ENCODE data around the gene NDUFS2. TPM values are rescaled to one million over a fixed set of nuclear protein-coding genes. Genes with fewer than 3 reads are reported as not detected.

NDUFS2 gene
- total RNA-seq, 2 experiments from 2014 or later, result 62.9 to 72.1 TPM

DNA sequence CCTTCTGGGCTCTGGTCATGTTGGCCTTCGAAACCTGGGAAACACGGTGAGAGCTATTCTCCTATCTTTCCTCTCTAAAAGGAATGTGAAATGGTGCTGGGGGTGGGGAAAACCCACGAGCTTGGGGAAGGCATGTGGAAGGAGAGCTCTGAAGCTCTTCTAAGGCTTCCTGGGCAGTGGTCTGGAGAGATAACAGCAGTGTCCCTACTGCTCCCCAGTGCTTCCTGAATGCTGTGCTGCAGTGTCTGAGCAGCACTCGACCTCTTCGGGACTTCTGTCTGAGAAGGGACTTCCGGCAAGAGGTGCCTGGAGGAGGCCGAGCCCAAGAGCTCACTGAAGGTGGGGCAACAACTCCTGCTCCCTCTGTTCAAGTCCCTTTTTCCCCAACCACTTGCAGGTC, 40.1 kb upstream of the NDUFS2 start:
- POLR2A ChIA-PET, result interaction anchor here (0.6 kb wide), 1 partner anchor 32 kb away, joined by 3 read pairs; no protein-coding TSS in a partner anchor
- TF ChIP-seq, protein P1, sequence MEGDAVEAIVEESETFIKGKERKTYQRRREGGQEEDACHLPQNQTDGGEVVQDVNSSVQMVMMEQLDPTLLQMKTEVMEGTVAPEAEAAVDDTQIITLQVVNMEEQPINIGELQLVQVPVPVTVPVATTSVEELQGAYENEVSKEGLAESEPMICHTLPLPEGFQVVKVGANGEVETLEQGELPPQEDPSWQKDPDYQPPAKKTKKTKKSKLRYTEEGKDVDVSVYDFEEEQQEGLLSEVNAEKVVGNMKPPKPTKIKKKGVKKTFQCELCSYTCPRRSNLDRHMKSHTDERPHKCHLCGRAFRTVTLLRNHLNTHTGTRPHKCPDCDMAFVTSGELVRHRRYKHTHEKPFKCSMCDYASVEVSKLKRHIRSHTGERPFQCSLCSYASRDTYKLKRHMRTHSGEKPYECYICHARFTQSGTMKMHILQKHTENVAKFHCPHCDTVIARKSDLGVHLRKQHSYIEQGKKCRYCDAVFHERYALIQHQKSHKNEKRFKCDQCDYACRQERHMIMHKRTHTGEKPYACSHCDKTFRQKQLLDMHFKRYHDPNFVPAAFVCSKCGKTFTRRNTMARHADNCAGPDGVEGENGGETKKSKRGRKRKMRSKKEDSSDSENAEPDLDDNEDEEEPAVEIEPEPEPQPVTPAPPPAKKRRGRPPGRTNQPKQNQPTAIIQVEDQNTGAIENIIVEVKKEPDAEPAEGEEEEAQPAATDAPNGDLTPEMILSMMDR (conservative IDR thresholded peaks at IDR 0.05; ENCODE audit: low read length), result no peak
- TF ChIP-seq EZH2phosphoT487 (IDR thresholded peaks at IDR 0.05; ENCODE audit: borderline replicate concordance, low read depth, low read length), result no peak
- no peaks in the 10 kb centered on the region for H3K9me3 ChIP-seq (ENCODE audit: low read length)
- BruUV-seq (replicated peaks), result no TSS peak
- H3K36me3 ChIP-seq (ENCODE audit: insufficient read depth, low read length), result peaks cover 40% of the 10 kb centered on the region; the same call in 1 of the 2 replicates
- H3K79me2 ChIP-seq (ENCODE audit: insufficient read depth, low read depth, low read length), result peaks cover 4% of the 10 kb centered on the region; the same call in 1 of the 2 replicates
- no peak overlapping the region for H3K27ac ChIP-seq (ENCODE audit: low read depth, low read length, poor library complexity, severe bottlenecking)
- no peak for DNase-seq (ENCODE audit: low spot score)
- no peak overlapping the region for H2AFZ ChIP-seq (ENCODE audit: low read length)
- H3K9me2 ChIP-seq (ENCODE audit: insufficient read depth, low read length), result no peaks in the 10 kb centered on the region
- peaks cover 27% of the 10 kb centered on the region for H3K4me1 ChIP-seq (ENCODE audit: insufficient read depth, low read length, poor library complexity, severe bottlenecking)
- CTCF ChIA-PET (ENCODE audit: unreplicated experiment), result no interaction called here
- intact Hi-C loops (cut with micrococcal nuclease; ENCODE audit: unreplicated experiment), result no loop called here
- no peak overlapping the region for H3K4me3 ChIP-seq (ENCODE audit: low read depth, low read length, poor library complexity, severe bottlenecking)
- no peaks in the 10 kb centered on the region for H4K20me1 ChIP-seq (ENCODE audit: insufficient read depth, low read length)
- no peak overlapping the region for H3K4me2 ChIP-seq (ENCODE audit: low read length)

GRCh38 chr1:161162806-161163205, 39.4 kb upstream of the NDUFS2 start:
- H3K9me3 ChIP-seq (ENCODE audit: low read length), result no peaks in the 10 kb centered on the region
- H3K4me3 ChIP-seq (ENCODE audit: low read depth, low read length, poor library complexity, severe bottlenecking), result no peak overlapping the region
- peaks cover 31% of the 10 kb centered on the region for H3K4me1 ChIP-seq (ENCODE audit: insufficient read depth, low read length, poor library complexity, severe bottlenecking)
- peaks cover 4% of the 10 kb centered on the region; the same call in 1 of the 2 replicates for H3K79me2 ChIP-seq (ENCODE audit: insufficient read depth, low read depth, low read length)
- no peaks in the 10 kb centered on the region for H4K20me1 ChIP-seq (ENCODE audit: insufficient read depth, low read length)
- no peaks in the 10 kb centered on the region for H3K9me2 ChIP-seq (ENCODE audit: insufficient read depth, low read length)
- TF ChIP-seq, protein P1 (conservative IDR thresholded peaks at IDR 0.05; ENCODE audit: low read length), result no peak
- TF ChIP-seq EZH2phosphoT487 (IDR thresholded peaks at IDR 0.05; ENCODE audit: borderline replicate concordance, low read depth, low read length), result no peak
- no peak for DNase-seq (ENCODE audit: low spot score)
- no peak overlapping the region for H3K4me2 ChIP-seq (ENCODE audit: low read length)
- H2AFZ ChIP-seq (ENCODE audit: low read length), result no peak overlapping the region
- H3K36me3 ChIP-seq (ENCODE audit: insufficient read depth, low read length), result peaks cover 33% of the 10 kb centered on the region; the same call in 1 of the 2 replicates
- H3K27ac ChIP-seq (ENCODE audit: low read depth, low read length, poor library complexity, severe bottlenecking), result no peak overlapping the region
- ChIA-PET CTCF (ENCODE audit: unreplicated experiment) (no interaction called here), POLR2A (no interaction called here)
- intact Hi-C loops (cut with micrococcal nuclease; ENCODE audit: unreplicated experiment), result no loop called here
- BruUV-seq (replicated peaks), result no TSS peak

DNA sequence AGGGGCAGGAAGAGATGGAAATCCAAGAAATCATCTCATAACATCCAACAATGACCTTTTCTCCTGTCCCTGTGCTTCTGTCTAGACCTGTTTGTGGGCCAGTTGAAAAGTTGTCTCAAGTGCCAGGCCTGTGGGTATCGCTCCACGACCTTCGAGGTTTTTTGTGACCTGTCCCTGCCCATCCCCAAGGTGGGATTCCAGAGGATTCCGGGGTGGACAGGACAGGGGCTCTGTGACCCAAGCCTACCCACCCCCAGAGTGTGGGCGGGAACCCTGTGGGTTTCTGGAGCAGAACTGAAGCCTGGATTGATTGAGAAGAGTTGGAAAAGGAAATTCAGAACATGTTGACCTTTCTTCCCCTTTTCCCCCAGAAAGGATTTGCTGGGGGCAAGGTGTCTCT, 38.4 kb upstream of the NDUFS2 start:
- TF ChIP-seq, protein P1 (conservative IDR thresholded peaks at IDR 0.05; ENCODE audit: low read length), result no peak
- TF ChIP-seq EZH2phosphoT487 (IDR thresholded peaks at IDR 0.05; ENCODE audit: borderline replicate concordance, low read depth, low read length), result no peak
- Histone ChIP-seq H3K27ac (ENCODE audit: low read depth, low read length, poor library complexity, severe bottlenecking) (no peak overlapping the region), H3K79me2 (ENCODE audit: insufficient read depth, low read depth, low read length) (peaks cover 4% of the 10 kb centered on the region; the same call in 1 of the 2 replicates), H4K20me1 (ENCODE audit: insufficient read depth, low read length) (no peaks in the 10 kb centered on the region), H3K9me3 (ENCODE audit: low read length) (no peaks in the 10 kb centered on the region), H3K9me2 (ENCODE audit: insufficient read depth, low read length) (no peaks in the 10 kb centered on the region), H3K36me3 (ENCODE audit: insufficient read depth, low read length) (peaks cover 24% of the 10 kb centered on the region; the same call in 1 of the 2 replicates), H3K4me2 (ENCODE audit: low read length) (no peak overlapping the region), H3K4me1 (ENCODE audit: insufficient read depth, low read length, poor library complexity, severe bottlenecking) (peaks cover 25% of the 10 kb centered on the region), H3K4me3 (ENCODE audit: low read depth, low read length, poor library complexity, severe bottlenecking) (no peak overlapping the region), H2AFZ (ENCODE audit: low read length) (no peak overlapping the region)
- intact Hi-C loops (cut with micrococcal nuclease; ENCODE audit: unreplicated experiment), result no loop called here
- BruUV-seq (replicated peaks), result no TSS peak
- CTCF ChIA-PET (ENCODE audit: unreplicated experiment), result no interaction called here
- POLR2A ChIA-PET, result no interaction called here
- DNase-seq (ENCODE audit: low spot score), result no peak

Measured in OCI-LY7 (cell line).